GM12872 (cell line): ENCODE results near the gene ORAI2.

Source experiments
- TF ChIP-seq, protein P1 (sequence below): IDR thresholded peaks from 3 replicates; pipeline ENCODE4 v1.5.1; 2011; ENCODE audit warnings: low read depth, mild to moderate bottlenecking, low read length, moderate library complexity; ENCODE audit not compliant: insufficient read depth

The ORAI2 gene

DNA sequence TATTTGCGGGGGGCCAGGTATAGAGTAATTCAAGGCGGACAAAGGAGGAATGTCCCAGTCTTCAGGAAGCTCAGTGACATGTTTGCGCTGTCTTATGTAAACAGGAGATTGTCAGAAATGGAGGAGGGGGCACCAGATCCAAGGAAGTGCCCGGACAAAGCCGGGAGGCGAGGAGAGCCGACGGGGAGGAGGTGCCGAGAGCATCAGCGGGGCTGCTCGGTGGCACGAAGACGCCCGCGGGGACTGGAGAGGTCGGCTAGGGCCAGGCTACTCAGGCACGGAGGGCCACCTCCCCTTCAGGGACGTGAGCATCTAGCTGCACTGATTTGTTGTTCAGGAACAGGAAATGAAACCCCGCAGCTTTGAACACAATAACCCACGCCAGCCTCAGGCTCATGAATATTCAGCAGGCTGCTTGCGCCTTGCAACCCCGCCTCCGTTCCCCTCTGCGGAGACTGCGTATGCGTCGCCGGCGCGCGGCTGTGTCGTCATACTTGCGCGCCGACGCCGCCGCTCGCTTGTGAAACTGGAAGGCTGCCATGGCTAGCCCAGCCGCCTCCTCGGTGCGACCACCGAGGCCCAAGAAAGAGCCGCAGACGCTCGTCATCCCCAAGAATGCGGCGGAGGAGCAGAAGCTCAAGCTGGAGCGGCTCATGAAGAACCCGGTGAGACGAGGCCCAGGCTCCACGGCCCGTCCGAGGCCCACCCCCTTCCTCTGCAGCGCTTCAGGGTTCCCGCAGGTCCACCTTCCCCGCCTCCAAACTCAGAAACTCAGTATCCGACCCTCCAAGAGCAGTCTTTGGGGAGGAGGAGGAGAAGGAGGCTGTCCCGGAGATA lies 37.3 kb upstream of the ORAI2 start, which contains the start of gene PRKRIP1:
Gene PRKRIP1, plus strand, starts transcription at position 491 of the 837 bp plus-strand sequence. Its CDS starts 49 bp downstream, at position 540.
- TF ChIP-seq, protein P1, sequence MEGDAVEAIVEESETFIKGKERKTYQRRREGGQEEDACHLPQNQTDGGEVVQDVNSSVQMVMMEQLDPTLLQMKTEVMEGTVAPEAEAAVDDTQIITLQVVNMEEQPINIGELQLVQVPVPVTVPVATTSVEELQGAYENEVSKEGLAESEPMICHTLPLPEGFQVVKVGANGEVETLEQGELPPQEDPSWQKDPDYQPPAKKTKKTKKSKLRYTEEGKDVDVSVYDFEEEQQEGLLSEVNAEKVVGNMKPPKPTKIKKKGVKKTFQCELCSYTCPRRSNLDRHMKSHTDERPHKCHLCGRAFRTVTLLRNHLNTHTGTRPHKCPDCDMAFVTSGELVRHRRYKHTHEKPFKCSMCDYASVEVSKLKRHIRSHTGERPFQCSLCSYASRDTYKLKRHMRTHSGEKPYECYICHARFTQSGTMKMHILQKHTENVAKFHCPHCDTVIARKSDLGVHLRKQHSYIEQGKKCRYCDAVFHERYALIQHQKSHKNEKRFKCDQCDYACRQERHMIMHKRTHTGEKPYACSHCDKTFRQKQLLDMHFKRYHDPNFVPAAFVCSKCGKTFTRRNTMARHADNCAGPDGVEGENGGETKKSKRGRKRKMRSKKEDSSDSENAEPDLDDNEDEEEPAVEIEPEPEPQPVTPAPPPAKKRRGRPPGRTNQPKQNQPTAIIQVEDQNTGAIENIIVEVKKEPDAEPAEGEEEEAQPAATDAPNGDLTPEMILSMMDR, result no peak

GRCh38 chr7:102396710-102397019 lies 36.7 kb upstream of the ORAI2 start:
- TF ChIP-seq, protein P1, result no peak

DNA sequence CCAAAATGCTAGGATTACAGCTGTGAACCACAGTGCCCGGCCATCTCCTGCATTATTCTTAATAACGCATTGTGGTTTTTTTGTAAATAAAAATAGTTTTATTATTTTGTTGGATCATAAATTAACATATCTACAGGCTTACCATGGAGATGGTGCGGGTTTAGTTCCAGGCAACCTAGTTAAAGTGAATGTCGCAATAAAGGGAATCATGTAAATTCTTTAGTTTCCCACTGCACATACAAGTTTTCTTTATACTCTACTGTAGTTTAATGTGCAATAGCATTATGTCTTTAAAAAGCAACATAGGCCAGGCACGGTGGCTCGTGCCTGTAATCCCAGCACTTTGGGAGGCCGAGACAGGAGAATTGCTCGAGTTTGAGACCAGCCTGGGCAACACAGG lies 34.8 kb upstream of the ORAI2 start:
- TF ChIP-seq, protein P1, result no peak

DNA sequence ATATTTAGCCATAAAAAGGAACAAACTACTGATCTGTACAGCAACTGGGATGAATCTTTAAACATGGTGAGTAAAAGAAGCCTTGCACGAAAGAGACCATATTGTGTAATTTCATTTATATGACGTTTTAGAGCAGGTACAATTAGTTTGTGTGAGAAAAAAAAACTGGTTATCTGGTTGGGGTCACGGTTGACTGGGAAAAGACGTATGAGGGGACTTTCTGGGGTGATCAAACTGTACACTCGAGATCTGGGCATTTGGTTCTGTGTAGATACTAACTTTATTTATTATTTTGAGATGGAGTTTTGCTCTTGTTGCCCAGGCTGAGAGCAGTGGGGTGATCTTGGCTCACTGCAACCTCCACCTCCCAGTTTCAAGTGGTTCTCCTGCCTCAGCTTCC lies 33.0 kb upstream of the ORAI2 start:
- TF ChIP-seq, protein P1, result no peak

DNA sequence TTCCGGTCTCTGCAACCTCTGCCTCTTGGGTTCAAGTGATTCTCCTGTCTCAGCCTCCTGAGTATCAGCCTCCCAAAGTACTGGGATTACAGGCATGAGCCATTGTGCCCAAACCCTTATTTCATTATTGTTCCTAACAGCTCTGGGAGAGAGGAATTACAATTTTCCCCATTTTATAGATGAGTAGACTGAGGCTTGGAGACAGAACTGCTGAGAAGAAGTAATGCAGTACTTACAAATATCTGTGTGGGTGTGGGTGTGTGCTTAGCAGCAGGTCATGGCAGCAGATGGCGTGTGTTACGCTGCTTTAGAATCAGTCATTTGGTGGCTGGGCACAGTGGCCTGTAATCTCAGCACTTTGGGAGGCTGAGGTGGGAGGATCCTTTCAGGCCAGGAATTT lies 29.8 kb upstream of the ORAI2 start:
- TF ChIP-seq, protein P1, result no peak

GRCh38 chr7:102404005-102404861 lies 29.1 kb upstream of the ORAI2 start:
- TF ChIP-seq, protein P1, result peak; percentile 91

DNA sequence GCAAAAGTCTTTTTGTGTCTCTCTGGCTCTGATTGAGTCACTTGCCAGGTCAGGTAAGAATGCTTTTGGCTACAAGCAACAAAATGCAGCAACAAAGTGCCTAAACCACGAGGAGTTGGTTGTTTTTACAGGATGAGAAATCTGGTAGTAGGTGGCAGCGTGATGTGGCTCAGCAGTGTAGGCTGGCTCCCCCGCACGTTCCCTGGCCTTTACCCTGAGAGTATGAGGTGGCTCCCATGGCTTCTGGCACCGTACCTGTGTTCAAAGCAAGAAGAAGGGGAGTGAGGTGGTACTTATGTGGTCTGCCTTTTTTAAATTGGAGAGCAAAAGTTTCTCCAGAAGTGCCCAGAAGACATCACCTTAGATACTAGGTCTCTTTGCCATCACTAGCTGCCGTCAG lies 25.5 kb upstream of the ORAI2 start:
- TF ChIP-seq, protein P1, result no peak
